ENCODE data around the gene ZNF320. TPM values are rescaled to one million over a fixed set of nuclear protein-coding genes. Genes with fewer than 3 reads are reported as not detected.

The ZNF320 gene
- total and polyA plus RNA-seq, 10 of the 15 experiments (the other 5 are each of a cell fraction or from before 2014, with no cell fraction given): 0.48 to 9.3 (median 1.3) TPM

- TF ChIP-seq GABPA (IDR thresholded peaks at IDR 0.05; ENCODE audit: low read depth): no peak
- TF ChIP-seq HCFC1 (IDR thresholded peaks at IDR 0.05; ENCODE audit: low read length): peak; percentile 1; the same call in 1 of the 2 replicates
- TF ChIP-seq SMARCA5 (IDR thresholded peaks at IDR 0.05): no peak
- no peak for TF ChIP-seq CREM (IDR thresholded peaks at IDR 0.05; ENCODE audit: low read depth)
- TF ChIP-seq SKIL (IDR thresholded peaks at IDR 0.05; ENCODE audit: low read depth, poor library complexity, severe bottlenecking): no peak
- TF ChIP-seq MEF2B (IDR thresholded peaks at IDR 0.05; ENCODE audit: partially characterized antibody, poor library complexity, severe bottlenecking): peak; percentile 90
- no peak for TF ChIP-seq NFYA (IDR thresholded peaks at IDR 0.05; ENCODE audit: borderline replicate concordance, low read depth, low read length)
- TF ChIP-seq YY1 (IDR thresholded peaks at IDR 0.05; ENCODE audit: low read depth, low read length): no peak
- TF ChIP-seq CUX1 (IDR thresholded peaks at IDR 0.05; ENCODE audit: insufficient replicate concordance, low read depth, low read length): no peak
- 0 out of 2 replicates have a peak, but pooled peaks have one; percentile 23 for TF ChIP-seq EED (IDR thresholded peaks at IDR 0.05; ENCODE audit: low read depth)
- peak; percentile 69 for TF ChIP-seq NKRF (conservative IDR thresholded peaks at IDR 0.05)
- TF ChIP-seq ZNF687 (IDR thresholded peaks at IDR 0.05): no peak
- TF ChIP-seq ESRRA (IDR thresholded peaks at IDR 0.05; ENCODE audit: low read length): no peak
- no peak for TF ChIP-seq IRF3 (IDR thresholded peaks at IDR 0.05)
These were observed 45.1 kb upstream of the ZNF320 start (continued) for GRCh38 chr19:52942386-52943133.

Data from GM12878 (cell line).